Hematopoietic multipotent progenitor cell treated with erythropoietin and hydrocortisone succinate and interleukin-3 and kit ligand, for 6 days (in vitro differentiated cells): ENCODE measurements around the gene DTL.
A peak's percentile ranks its signal among the peaks of the same experiment; 100 is the strongest.
"Not testable (repeated sequence)": the region's sequence is repeated elsewhere in the genome, so short reads cannot be mapped to it uniquely, and the experiment has no call there.

Experiments
- DNase-seq: peaks from one replicate; pipeline ENCODE4 v3.0.0-alpha.2; 2015

Gene DTL

DNA sequence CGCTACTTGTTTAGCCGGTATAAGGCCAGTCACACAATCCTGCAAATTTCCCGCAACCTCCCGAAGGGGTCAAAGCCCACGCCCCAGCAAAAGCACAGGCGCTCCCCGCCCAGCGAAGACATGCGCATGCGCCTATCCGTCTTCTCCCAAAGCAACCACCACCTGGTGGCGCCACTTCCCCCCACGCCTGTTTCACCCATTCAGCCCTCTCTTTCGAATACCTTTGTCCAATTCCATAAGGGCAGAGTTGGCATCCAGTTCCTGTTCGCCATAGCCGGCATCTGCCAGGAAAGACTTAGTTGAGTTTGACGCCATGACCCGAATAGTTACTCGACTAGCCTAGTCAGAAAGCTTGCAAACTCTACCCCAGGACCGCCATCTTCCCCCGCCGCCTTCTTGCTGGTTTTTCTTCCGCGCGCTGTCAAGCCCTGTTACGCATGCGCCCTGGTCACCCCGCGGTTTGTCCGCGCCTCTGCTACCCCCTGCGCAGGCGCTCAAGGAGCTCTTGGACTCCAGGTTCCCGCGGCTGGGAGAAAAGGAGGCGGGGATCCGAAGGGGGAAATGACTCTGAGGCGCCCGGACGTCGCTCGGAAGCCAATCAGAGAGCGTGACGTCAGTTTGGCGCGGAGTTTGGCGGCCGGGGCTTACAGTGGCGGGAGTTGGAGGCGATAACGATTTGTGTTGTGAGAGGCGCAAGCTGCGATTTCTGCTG is at the start of gene DTL, which contains the start of gene INTS7:
TSS of gene DTL (plus strand) at position 626 of the 712 bp plus-strand sequence. CDS start 143 bp downstream, outside the sequence.
TSS of gene INTS7 (minus strand) at position 435 of the 712 bp plus-strand sequence. CDS start at position 315, 120 bp downstream.
- peak; percentile 100 for DNase-seq

GRCh38 chr1:211986628-211987254 is 48.8 kb upstream of the DTL start:
- DNase-seq, result no peak

DNA sequence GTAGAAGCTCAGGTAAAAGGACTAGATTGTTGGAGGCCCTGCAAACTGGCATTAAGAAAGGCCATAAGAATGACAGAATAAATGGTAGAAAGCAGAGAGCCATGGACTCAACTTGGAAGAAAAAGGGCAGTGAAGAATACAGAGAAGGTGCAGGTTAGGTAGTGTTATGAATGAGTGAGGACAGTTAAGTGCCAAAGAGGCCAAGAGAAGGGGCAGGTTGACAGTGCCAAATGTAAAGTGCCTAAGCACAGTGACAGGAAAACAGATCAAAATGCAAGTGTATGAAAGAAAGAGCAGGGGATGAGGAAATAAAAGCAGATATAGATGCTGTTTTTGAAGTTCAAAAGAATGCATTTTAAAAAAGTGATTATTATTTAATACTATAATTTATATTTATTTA is 43.9 kb upstream of the DTL start:
- no peak for DNase-seq

DNA sequence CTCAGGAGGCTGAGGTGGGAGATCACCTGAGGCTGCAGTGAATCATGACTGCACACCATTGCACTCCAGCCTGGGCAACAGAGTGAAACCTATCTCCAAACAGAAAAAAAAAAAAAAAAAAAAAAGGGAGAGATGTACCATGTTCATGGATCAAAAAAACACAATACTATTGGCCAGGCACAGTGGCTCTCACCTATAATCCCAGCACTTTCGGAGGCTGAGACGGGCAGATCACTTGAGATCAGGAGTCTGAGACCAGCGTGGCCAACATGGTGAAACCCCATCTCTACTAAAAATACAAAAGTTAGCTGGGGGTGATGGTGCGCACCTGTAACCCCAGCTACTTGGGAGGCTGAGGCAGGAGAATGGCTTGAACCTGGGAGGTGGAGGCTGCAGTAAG is 38.1 kb upstream of the DTL start:
- DNase-seq, result not testable (repeated sequence)

GRCh38 chr1:212002536-212002935 is 33.0 kb upstream of the DTL start:
- DNase-seq, result no peak

DNA sequence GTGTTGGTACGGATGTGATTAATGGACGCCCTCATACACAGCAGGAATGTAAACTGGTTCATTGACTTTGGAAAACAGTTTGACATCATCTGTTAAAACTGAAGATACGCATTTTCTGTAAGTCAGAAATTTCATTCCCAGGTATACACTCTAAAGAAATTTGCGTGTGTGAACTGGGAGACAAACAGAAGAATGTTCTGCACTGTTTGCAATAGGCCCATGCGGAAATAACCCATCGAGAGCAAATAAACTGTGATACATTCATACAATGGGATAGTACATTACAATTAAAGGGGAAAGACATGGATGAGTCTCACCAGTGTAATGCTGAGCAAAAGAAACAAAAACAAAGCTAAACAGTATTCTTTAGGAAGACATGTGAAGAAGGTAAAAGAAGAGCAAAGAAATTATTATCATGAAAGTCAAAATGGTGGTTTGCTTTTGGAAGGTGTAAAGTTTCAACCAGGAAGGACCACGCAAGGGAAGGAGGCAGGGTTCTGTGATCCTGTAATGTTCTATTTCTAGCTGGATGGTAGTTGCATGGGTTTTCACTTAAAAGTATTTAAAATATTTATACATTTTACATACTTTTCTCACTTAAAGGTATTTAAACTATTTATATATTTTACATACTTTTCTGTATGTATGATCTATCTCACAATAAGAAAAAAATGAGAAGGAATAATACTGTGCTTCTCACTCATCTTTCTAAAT is 30.5 kb upstream of the DTL start:
- DNase-seq, result no peak

DNA sequence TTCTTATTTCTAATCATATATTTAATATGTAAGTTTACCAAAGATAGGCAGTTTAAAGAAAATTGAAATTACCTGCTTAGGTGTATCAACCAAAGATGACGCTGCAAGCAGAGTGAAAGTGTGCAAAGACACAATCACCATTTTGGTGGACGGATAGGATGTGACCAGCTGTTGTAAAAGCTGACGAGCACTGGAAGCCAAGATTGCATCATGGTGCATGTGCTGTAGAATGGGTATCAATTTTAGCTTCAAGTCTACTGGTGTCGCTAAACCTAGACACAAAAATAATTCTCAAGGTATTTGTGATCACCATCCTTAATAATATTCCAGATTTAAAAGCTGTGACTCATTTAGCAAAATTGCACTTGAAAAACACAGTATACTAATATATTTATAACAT is 28.4 kb upstream of the DTL start:
- DNase-seq, result no peak

- no peak for DNase-seq
Observed at GRCh38 chr1:212007886-212008285, 27.7 kb upstream of the DTL start.

DNA sequence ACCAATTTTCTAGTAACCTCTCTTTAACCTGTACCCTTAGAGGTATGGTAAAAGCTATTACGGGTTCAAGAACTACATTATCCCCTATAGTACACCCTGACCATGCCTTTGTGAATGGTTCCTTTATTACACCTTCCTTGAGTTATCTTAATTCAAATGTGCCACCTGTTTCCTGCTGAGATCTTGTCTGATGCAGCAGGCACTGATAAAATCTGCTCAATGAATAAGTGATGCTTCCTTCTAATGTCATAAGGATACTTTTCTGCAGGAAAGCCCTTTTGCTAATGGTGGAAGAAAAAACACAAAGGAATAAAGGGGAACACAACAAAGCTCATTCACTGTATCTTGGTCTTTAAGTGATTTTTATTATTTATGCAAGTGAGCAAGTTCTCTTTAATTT is 26.0 kb upstream of the DTL start:
- DNase-seq, result no peak

GRCh38 chr1:212010004-212010403 is 25.5 kb upstream of the DTL start:
- DNase-seq, result no peak

GRCh38 chr1:212012034-212012740 is 23.4 kb upstream of the DTL start:
- peak; percentile 89 for DNase-seq

DNA sequence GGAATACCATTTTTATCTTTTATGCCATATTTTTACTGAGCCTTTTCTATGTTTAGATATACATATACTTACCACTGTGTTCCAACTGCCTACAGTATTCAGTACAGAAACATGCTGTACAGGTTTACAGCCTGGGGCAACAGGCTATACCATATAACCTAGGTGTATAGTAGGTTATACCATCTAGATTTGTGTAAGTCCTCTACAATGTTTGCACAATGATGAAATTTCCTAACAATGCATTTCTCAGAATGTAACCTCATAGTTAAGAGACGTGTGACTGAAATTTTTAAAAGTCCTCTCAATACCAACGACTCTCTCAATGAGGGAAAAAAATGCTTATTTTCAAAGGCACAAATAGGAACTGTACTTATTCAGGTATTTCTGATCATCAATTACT is 21.9 kb upstream of the DTL start:
- peak; percentile 17 for DNase-seq

- no peak for DNase-seq
Observed at GRCh38 chr1:212020975-212021374, 14.6 kb upstream of the DTL start.

GRCh38 chr1:212021563-212021962 is 14.0 kb upstream of the DTL start:
- DNase-seq, result no peak

GRCh38 chr1:212022908-212023307 is 12.6 kb upstream of the DTL start:
- not testable (repeated sequence) for DNase-seq

DNA sequence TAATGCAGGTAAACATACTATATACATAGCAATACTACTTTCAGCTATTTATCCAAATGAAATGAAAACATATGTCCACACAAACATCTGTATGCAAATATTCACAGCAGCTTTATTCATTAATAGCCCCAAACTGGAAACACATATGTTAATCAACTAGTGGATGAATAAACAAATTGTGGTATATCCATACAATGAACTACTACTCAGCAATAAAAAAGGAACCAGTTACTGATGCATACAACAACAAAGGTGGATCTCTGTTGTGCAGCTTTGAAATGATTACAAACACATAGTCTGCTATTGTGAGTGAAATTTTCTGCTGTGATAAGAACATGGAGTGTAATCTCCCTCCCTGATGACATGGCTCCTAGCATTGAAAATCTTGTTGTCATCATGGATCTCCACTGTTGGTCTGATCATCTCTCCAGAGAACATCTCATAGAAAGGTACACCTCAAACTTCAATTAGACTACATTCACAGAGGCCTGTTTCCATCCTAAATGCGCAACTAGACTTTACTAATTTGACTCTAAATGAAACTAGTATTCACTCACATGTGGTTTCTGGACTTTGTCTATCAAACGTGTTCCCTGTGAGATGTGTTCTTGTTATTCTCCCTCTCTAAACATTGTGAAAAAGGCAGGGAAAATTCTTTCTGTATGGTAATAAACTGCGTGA is 10.9 kb upstream of the DTL start:
- no peak for DNase-seq

GRCh38 chr1:212027727-212028126 is 7.8 kb upstream of the DTL start:
- DNase-seq, result not testable (repeated sequence)

DNA sequence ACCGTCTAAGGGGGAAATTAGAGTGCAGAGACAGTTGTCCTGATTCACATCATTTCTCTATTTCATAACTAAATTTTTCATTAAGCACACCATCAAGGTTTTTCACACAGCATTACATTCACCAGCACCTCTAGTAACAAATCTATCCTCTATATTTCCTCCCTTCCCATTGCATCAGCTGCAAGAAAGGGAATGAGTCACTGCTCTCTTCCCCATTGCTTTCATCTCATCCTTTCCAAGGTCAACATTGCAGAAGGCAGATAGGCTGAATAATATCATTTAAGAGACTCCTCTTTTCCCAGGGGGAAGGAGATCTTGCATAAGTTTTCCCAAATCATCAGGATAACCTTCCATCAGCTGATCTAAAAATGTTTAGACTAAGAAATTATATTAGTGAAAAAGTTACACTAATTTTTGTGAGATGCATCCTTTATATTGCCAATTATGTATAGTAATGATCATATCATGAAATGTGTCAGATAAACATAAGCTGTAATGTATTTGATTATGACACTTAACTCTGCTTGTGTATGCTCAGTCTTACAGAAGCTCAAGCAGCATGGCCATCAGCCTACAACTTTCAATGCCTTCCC is 4.5 kb upstream of the DTL start:
- DNase-seq, result no peak

GRCh38 chr1:212034516-212035122 is 929 bp upstream of the DTL start:
- DNase-seq, result no peak

- DNase-seq, result peak; percentile 40
Observed at GRCh38 chr1:212035835-212036605, 472 bp downstream of the DTL start.

DNA sequence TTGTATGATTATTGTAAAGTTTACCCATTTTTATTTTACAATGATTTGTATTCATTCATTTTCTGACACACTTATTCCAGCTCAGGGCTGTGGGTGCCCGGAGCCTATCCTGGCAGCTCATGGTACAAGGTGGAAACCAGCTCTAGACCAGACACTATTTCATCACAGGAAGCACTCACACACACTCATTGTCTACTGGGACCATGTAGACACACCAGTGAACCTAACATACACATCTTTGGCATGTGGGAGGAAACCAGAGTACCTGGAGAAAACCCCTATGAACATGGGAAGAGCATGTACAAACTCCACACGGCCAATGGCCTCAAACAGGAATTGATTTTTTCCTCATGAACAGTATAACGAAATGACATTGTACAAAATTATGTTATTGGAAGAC is 2.4 kb downstream of the DTL start:
- DNase-seq, result no peak
